Memory B cell (primary cell): Measurements from ENCODE around the gene LCN1.
"Not testable (repeated sequence)": the region's sequence is repeated elsewhere in the genome, so short reads cannot be mapped to it uniquely, and the experiment has no call there.

Experiments
- ATAC-seq: fragments of 150-1000 bp; cut with Tn5 transposase; 2 replicates; pipeline ENCODE4 v1.10.0; 2021; ENCODE audit warnings: low read depth, mild to moderate bottlenecking, moderate library complexity
- DNase-seq, 2 donors: peaks; one replicate each; pipeline ENCODE4 v3.0.0; 2022; ENCODE audit warnings: low spot score in 2 of 2
- H3K27ac Mint-ChIP-seq: one replicate; pipeline ENCODE4 v1.8.0; 2022; ENCODE audit warnings: mild to moderate bottlenecking, moderate library complexity, mixed read lengths
- H3K27me3 Mint-ChIP-seq: one replicate; pipeline ENCODE4 v1.8.0; 2022; ENCODE audit warnings: mixed read lengths
- H3K36me3 Mint-ChIP-seq: one replicate; pipeline ENCODE4 v1.8.0; 2022; ENCODE audit warnings: mild to moderate bottlenecking, mixed read lengths
- H3K4me1 Mint-ChIP-seq: one replicate; pipeline ENCODE4 v1.8.0; 2022; ENCODE audit warnings: mixed read lengths
- H3K4me3 Mint-ChIP-seq: one replicate; pipeline ENCODE4 v1.8.0; 2022; ENCODE audit warnings: mild to moderate bottlenecking, moderate library complexity, mixed read lengths
- H3K9me3 Mint-ChIP-seq: one replicate; pipeline ENCODE4 v1.8.0; 2022; ENCODE audit warnings: mixed read lengths

Gene LCN1

GRCh38 chr9:135531096-135531495 lies 9.9 kb downstream of the LCN1 start:
- DNase-seq, result no peak
- Mint-ChIP-seq H3K27me3 (peaks cover 12% of the 10 kb centered on the region), H3K36me3 (no peaks in the 10 kb centered on the region), H3K27ac (no peak overlapping the region), H3K9me3 (peaks cover 2% of the 10 kb centered on the region), H3K4me1 (peaks cover 4% of the 10 kb centered on the region), H3K4me3 (no peak overlapping the region)
- ATAC-seq, result no peak

- Mint-ChIP-seq H3K4me1 (peaks cover 4% of the 10 kb centered on the region), H3K9me3 (peaks cover 1% of the 10 kb centered on the region), H3K27ac (no peak overlapping the region), H3K36me3 (no peaks in the 10 kb centered on the region), H3K27me3 (peaks cover 14% of the 10 kb centered on the region), H3K4me3 (no peak overlapping the region)
- DNase-seq (no peak), ATAC-seq (no peak)
Measured at GRCh38 chr9:135533113-135533512, 11.9 kb downstream of the LCN1 start.

- ATAC-seq (no peak), DNase-seq (no peak)
- Mint-ChIP-seq H3K9me3 (no peaks in the 10 kb centered on the region), H3K27ac (no peak overlapping the region), H3K4me3 (no peak overlapping the region), H3K36me3 (no peaks in the 10 kb centered on the region), H3K27me3 (peaks cover 15% of the 10 kb centered on the region), H3K4me1 (peaks cover 4% of the 10 kb centered on the region)
Measured at GRCh38 chr9:135533674-135534073, 12.4 kb downstream of the LCN1 start.

GRCh38 chr9:135534192-135534711 lies 13.0 kb downstream of the LCN1 start:
- H3K4me1 Mint-ChIP-seq, ATAC-seq, H3K36me3 Mint-ChIP-seq, DNase-seq, H3K4me3 Mint-ChIP-seq, H3K27ac Mint-ChIP-seq, H3K9me3 Mint-ChIP-seq: not testable (repeated sequence)
- H3K27me3 Mint-ChIP-seq, result peaks cover 16% of the 10 kb centered on the region

GRCh38 chr9:135534826-135535225 lies 13.6 kb downstream of the LCN1 start:
- not testable (repeated sequence) for H3K36me3 Mint-ChIP-seq, DNase-seq, H3K27ac Mint-ChIP-seq, H3K4me3 Mint-ChIP-seq, H3K4me1 Mint-ChIP-seq, H3K9me3 Mint-ChIP-seq, ATAC-seq
- peaks cover 19% of the 10 kb centered on the region for H3K27me3 Mint-ChIP-seq

GRCh38 chr9:135535631-135536030 lies 14.4 kb downstream of the LCN1 start:
- not testable (repeated sequence) for ATAC-seq, H3K9me3 Mint-ChIP-seq, H3K36me3 Mint-ChIP-seq, H3K4me3 Mint-ChIP-seq, H3K27ac Mint-ChIP-seq, DNase-seq, H3K4me1 Mint-ChIP-seq
- H3K27me3 Mint-ChIP-seq, result peaks cover 24% of the 10 kb centered on the region

- Mint-ChIP-seq H3K36me3 (no peaks in the 10 kb centered on the region), H3K27ac (no peak overlapping the region), H3K4me1 (peaks cover 4% of the 10 kb centered on the region), H3K9me3 (no peaks in the 10 kb centered on the region), H3K4me3 (no peak overlapping the region), H3K27me3 (peaks cover 21% of the 10 kb centered on the region)
- ATAC-seq, result no peak
- DNase-seq, result no peak
Measured at GRCh38 chr9:135536216-135536615, 15.0 kb downstream of the LCN1 start.

GRCh38 chr9:135543262-135543894 lies 22.1 kb downstream of the LCN1 start:
- not testable (repeated sequence) for H3K36me3 Mint-ChIP-seq, DNase-seq, H3K9me3 Mint-ChIP-seq, H3K4me3 Mint-ChIP-seq, ATAC-seq, H3K4me1 Mint-ChIP-seq, H3K27ac Mint-ChIP-seq
- H3K27me3 Mint-ChIP-seq, result peaks cover 11% of the 10 kb centered on the region

- Mint-ChIP-seq H3K27me3 (peaks cover 8% of the 10 kb centered on the region), H3K9me3 (no peaks in the 10 kb centered on the region), H3K4me3 (no peak overlapping the region), H3K36me3 (no peaks in the 10 kb centered on the region), H3K4me1 (no peaks in the 10 kb centered on the region), H3K27ac (no peak overlapping the region)
- ATAC-seq, result no peak
- no peak for DNase-seq
Measured at GRCh38 chr9:135544981-135545635, 23.9 kb downstream of the LCN1 start.

GRCh38 chr9:135545646-135546176 lies 24.5 kb downstream of the LCN1 start, which contains the start of gene OBP2A:
Gene OBP2A, plus strand, starts transcription at chr9:135546126. Its CDS starts 55 bp downstream, at chr9:135546181.
- not testable (repeated sequence) for ATAC-seq, DNase-seq, H3K4me3 Mint-ChIP-seq, H3K36me3 Mint-ChIP-seq, H3K27me3 Mint-ChIP-seq, H3K27ac Mint-ChIP-seq, H3K4me1 Mint-ChIP-seq, H3K9me3 Mint-ChIP-seq

GRCh38 chr9:135546792-135547617 lies 25.8 kb downstream of the LCN1 start:
- H3K27ac Mint-ChIP-seq, H3K27me3 Mint-ChIP-seq, DNase-seq, H3K9me3 Mint-ChIP-seq, H3K4me3 Mint-ChIP-seq, ATAC-seq, H3K36me3 Mint-ChIP-seq, H3K4me1 Mint-ChIP-seq: not testable (repeated sequence)

- H3K27me3 Mint-ChIP-seq, result peaks cover 7% of the 10 kb centered on the region
- H3K27ac Mint-ChIP-seq, result no peak overlapping the region
- no peaks in the 10 kb centered on the region for H3K9me3 Mint-ChIP-seq
- no peaks in the 10 kb centered on the region for H3K4me1 Mint-ChIP-seq
- ATAC-seq (no peak), DNase-seq (no peak)
- H3K4me3 Mint-ChIP-seq, result no peak overlapping the region
- no peaks in the 10 kb centered on the region for H3K36me3 Mint-ChIP-seq
Measured at GRCh38 chr9:135547756-135548736, 26.8 kb downstream of the LCN1 start.
